CD1c-positive myeloid dendritic cell (primary cell): Measurements from ENCODE around the gene NCF2.

Experiments
- DNase-seq: peaks from one replicate; pipeline ENCODE4 v3.0.0-alpha.2; 2016; ENCODE audit errors: extremely low spot score

The NCF2 gene

GRCh38 chr1:183583466-183583865, 6.8 kb downstream of the NCF2 start:
- peak; percentile 89 for DNase-seq

- no peak for DNase-seq
These were observed 8.1 kb downstream of the NCF2 start for GRCh38 chr1:183582021-183582713.

GRCh38 chr1:183580281-183580682, 10.0 kb downstream of the NCF2 start:
- DNase-seq, result peak; percentile 92

GRCh38 chr1:183578856-183579255, 11.4 kb downstream of the NCF2 start:
- DNase-seq, result no peak

- peak; percentile 27 for DNase-seq
These were observed 12.3 kb downstream of the NCF2 start for GRCh38 chr1:183577897-183578465.

GRCh38 chr1:183576537-183576936, 13.7 kb downstream of the NCF2 start:
- DNase-seq, result no peak

- DNase-seq, result no peak
These were observed 14.7 kb downstream of the NCF2 start for GRCh38 chr1:183575606-183576005.

- no peak for DNase-seq
These were observed 17.5 kb downstream of the NCF2 start for GRCh38 chr1:183572721-183573120.

GRCh38 chr1:183571678-183572268, 18.5 kb downstream of the NCF2 start:
- no peak for DNase-seq

- DNase-seq, result no peak
These were observed 19.8 kb downstream of the NCF2 start for GRCh38 chr1:183570451-183570850.

- no peak for DNase-seq
These were observed 20.5 kb downstream of the NCF2 start for GRCh38 chr1:183569801-183570200.

- peak; percentile 31 for DNase-seq
These were observed 21.1 kb downstream of the NCF2 start for GRCh38 chr1:183569141-183569540.

- DNase-seq, result peak; percentile 93
These were observed 21.9 kb downstream of the NCF2 start for GRCh38 chr1:183568176-183569021.

GRCh38 chr1:183567584-183567983, 22.7 kb downstream of the NCF2 start:
- peak; percentile 88 for DNase-seq

GRCh38 chr1:183566026-183566425, 24.2 kb downstream of the NCF2 start:
- no peak for DNase-seq

- no peak for DNase-seq
These were observed 25.0 kb downstream of the NCF2 start for GRCh38 chr1:183565261-183565660.

GRCh38 chr1:183562701-183563100, 27.6 kb downstream of the NCF2 start:
- DNase-seq, result no peak

GRCh38 chr1:183559061-183559460, 31.2 kb downstream of the NCF2 start:
- no peak for DNase-seq

- peak; percentile 44 for DNase-seq
These were observed 35.7 kb downstream of the NCF2 start for GRCh38 chr1:183554577-183554976.

- DNase-seq, result no peak
These were observed 36.5 kb downstream of the NCF2 start for GRCh38 chr1:183553764-183554163.

- DNase-seq, result no peak
These were observed 36.9 kb downstream of the NCF2 start for GRCh38 chr1:183553331-183553730.

GRCh38 chr1:183552891-183553290, 37.4 kb downstream of the NCF2 start:
- DNase-seq, result no peak
